Endothelial cell of umbilical vein (primary cell): ENCODE measurements around the gene MEN1. TPM values are rescaled to one million over a fixed set of nuclear protein-coding genes. Genes with fewer than 3 reads are reported as not detected.

Experiments
- BruUV-seq: library from RNA; stranded (reverse); fragments of 400-500 nt; replicated peaks from 2 replicates; lab custom pipeline; 2021; lab: Mats Ljungman, UMichigan
- CTCF ChIA-PET: fragments of 300-600, 350-600 bp; sonication (Branson Sonifier 250); formaldehyde crosslinking; loops from one replicate; lab custom pipeline; 2021; ENCODE audit warnings: antibody characterized with exemption, inconsistent platforms; lab: Charles Lee
- POLR2A ChIA-PET: fragments of 300-600, 350-600 bp; sonication (Branson Sonifier 250); formaldehyde crosslinking; loops from one replicate; lab custom pipeline; 2021; ENCODE audit warnings: antibody characterized with exemption, inconsistent platforms; lab: Charles Lee
- DNase-seq: peaks from one replicate; pipeline ENCODE4 v3.0.0-alpha.2; 2011; ENCODE audit warnings: low read depth, low spot score
- FAIRE-seq: peaks from 2 replicates; lab custom pipeline; 2011; peaks lifted over from hg19 to GRCh38; lab: Jason Lieb, UNC
- H2AFZ ChIP-seq: 2 replicates; pipeline ENCODE4 v1.6.0; 2012; ENCODE audit warnings: low read depth, low read length, control low read depth, inconsistent platforms
- H3K27ac ChIP-seq: 2 replicates; pipeline ENCODE4 v1.5.1; 2011; ENCODE audit warnings: low read depth, mild to moderate bottlenecking, control low read depth, low read length, moderate library complexity; ENCODE audit not compliant: insufficient read depth
- H3K27me3 ChIP-seq, 2 experiments: 2 replicates each; pipeline versions ENCODE4 v1.6.0 to v1.6.1; 2011; ENCODE audit warnings: low read length in 2 of 2, mixed read lengths in 1 of 2; ENCODE audit not compliant: control insufficient read depth in 2 of 2, insufficient read depth in 2 of 2
- H3K36me3 ChIP-seq, 2 experiments: 2 replicates in 1 of 2; 3 replicates in 1 of 2; pipeline ENCODE4 v1.5.1; 2011; ENCODE audit warnings: low read length in 2 of 2, mild to moderate bottlenecking in 1 of 2, moderate library complexity in 1 of 2; ENCODE audit not compliant: control insufficient read depth in 2 of 2, insufficient read depth in 2 of 2; ENCODE audit errors: extremely low read depth in 1 of 2
- H3K4me1 ChIP-seq: 3 replicates; pipeline ENCODE4 v1.5.1; 2011; ENCODE audit warnings: mild to moderate bottlenecking, low read length; ENCODE audit not compliant: control insufficient read depth, insufficient read depth; ENCODE audit errors: extremely low read depth
- H3K4me2 ChIP-seq: 2 replicates; pipeline ENCODE4 v1.6.1; 2011; ENCODE audit warnings: low read length, control low read depth, mixed read lengths; ENCODE audit not compliant: insufficient read depth
- H3K4me3 ChIP-seq, 3 experiments: fragments of 200-600 bp in 1 of 3; sonication (generic), shearing (Covaris generic) in 1 of 3; replicated peaks in 1 of 3; 2 replicates each; pipeline ENCODE4 v1.5.1; 2011 to 2016; ENCODE audit warnings: control low read depth in 3 of 3, low read length in 3 of 3, mild to moderate bottlenecking in 2 of 3, inconsistent platforms in 1 of 3, low read depth in 1 of 3, moderate library complexity in 1 of 3; ENCODE audit not compliant: insufficient read depth in 1 of 3
- H3K79me2 ChIP-seq: 2 replicates; pipeline ENCODE4 v1.6.0; 2012; ENCODE audit warnings: low read length, inconsistent platforms; ENCODE audit not compliant: control insufficient read depth, insufficient read depth
- H3K9ac ChIP-seq: replicated peaks from 2 replicates; pipeline ENCODE3; 2011; ENCODE audit warnings: low read length, control low read depth; ENCODE audit not compliant: insufficient read depth; ENCODE audit errors: extremely low read depth
- H3K9me1 ChIP-seq: replicated peaks from 3 replicates; pipeline ENCODE4 v1.6.0; 2011; ENCODE audit warnings: mild to moderate bottlenecking, low read length; ENCODE audit not compliant: control insufficient read depth, insufficient read depth; ENCODE audit errors: extremely low read depth
- H3K9me3 ChIP-seq: replicated peaks from 2 replicates; pipeline ENCODE4 v1.5.1; 2012; ENCODE audit warnings: low read length, inconsistent platforms; ENCODE audit not compliant: control insufficient read depth, insufficient read depth
- H4K20me1 ChIP-seq: replicated peaks from 2 replicates; pipeline ENCODE3; 2011; ENCODE audit warnings: mild to moderate bottlenecking, low read length; ENCODE audit not compliant: control insufficient read depth, insufficient read depth; ENCODE audit errors: extremely low read depth
- CTCF ChIP-seq, 2 donors: IDR thresholded peaks; 1 replicate in 1 of 2; 2 replicates in 1 of 2; pipeline ENCODE4 v1.5.1; 2011; ENCODE audit warnings: low read length in 2 of 2, mild to moderate bottlenecking in 2 of 2, moderate library complexity in 2 of 2, control low read depth in 1 of 2, inconsistent platforms in 1 of 2, low read depth in 1 of 2; ENCODE audit not compliant: insufficient read depth in 1 of 2; ENCODE audit errors: extremely low read depth in 1 of 2
- EZH2 ChIP-seq: IDR thresholded peaks from 2 replicates; pipeline ENCODE4 v1.6.1; 2012; ENCODE audit warnings: borderline replicate concordance, low read depth, mild to moderate bottlenecking, moderate library complexity, low read length, inconsistent platforms; ENCODE audit not compliant: severe bottlenecking
- FOS ChIP-seq: IDR thresholded peaks from 2 replicates; pipeline ENCODE4 v1.6.1; 2011; ENCODE audit warnings: mild to moderate bottlenecking, low read length, moderate library complexity, borderline replicate concordance; ENCODE audit not compliant: insufficient read depth
- GATA2 ChIP-seq: IDR thresholded peaks from 2 replicates; pipeline ENCODE4 v1.7.0; 2011; ENCODE audit warnings: low read depth, mild to moderate bottlenecking, moderate library complexity, mixed read lengths, low read length; ENCODE audit not compliant: insufficient read length, insufficient read depth
- JUN ChIP-seq: IDR thresholded peaks from 2 replicates; pipeline ENCODE4 v1.6.1; 2011; ENCODE audit warnings: borderline replicate concordance, low read depth; ENCODE audit not compliant: insufficient read length, insufficient read depth
- MYC ChIP-seq: IDR thresholded peaks from one replicate; pipeline ENCODE4 v1.6.1; 2011; ENCODE audit warnings: mild to moderate bottlenecking, low read depth, low read length
- POLR2A ChIP-seq: IDR thresholded peaks from 2 replicates; pipeline ENCODE4 v1.6.1; 2012; ENCODE audit warnings: low read depth, mild to moderate bottlenecking, control low read depth, low read length
- POLR2AphosphoS5 ChIP-seq: IDR thresholded peaks from 2 replicates; pipeline ENCODE4 v1.6.1; 2012; ENCODE audit warnings: low read depth, mild to moderate bottlenecking, control low read depth, low read length, moderate library complexity; ENCODE audit not compliant: insufficient read depth
- dilution Hi-C: fragments of 300-500 bp; cut with MboI; formaldehyde crosslinking; loops from one replicate; pipeline ENCODE4 v1.15.0; 2019; ENCODE audit warnings: low sequenced_read_pairs; ENCODE audit not compliant: extremely low pct_ligation_motif_present
- intact Hi-C: fragments of 100-400 bp; cut with micrococcal nuclease; formaldehyde crosslinking; loops from one replicate; pipeline ENCODE4 v1.10.0; 2022
- polyA plus RNA-seq, 4 experiments: library from polyadenylated mRNA; depleted of rRNA in 3 of 4; stranded (reverse) in 3 of 4; unstranded in 1 of 4; fragments of >200 nt; gene quantifications; 2 replicates each; pipeline versions ENCODE4 v1.2.1 to v1.2.3, GENCODE V29; 2011 to 2012; ENCODE audit warnings: missing spikeins in 1 of 4
- total RNA-seq: library from RNA; stranded (reverse); gene quantifications from 2 replicates; pipeline ENCODE4 v1.2.3, GENCODE V29; 2021
- TF ChIP-seq, protein P1 (sequence below): IDR thresholded peaks from 2 replicates; pipeline ENCODE4 v1.6.1; 2011; ENCODE audit not compliant: insufficient read depth, insufficient read length

MEN1 gene
- total and polyA plus RNA-seq, 2 donors (not counting 3 experiments of a cell fraction or from before 2014, with no cell fraction given), result 41.1 to 43.1 TPM

- Histone ChIP-seq H3K4me3 (no peak overlapping the region), H3K27me3 (no peaks in the 10 kb centered on the region), H3K4me2 (no peak overlapping the region), H3K9ac (no peak overlapping the region), H3K9me3 (no peaks in the 10 kb centered on the region), H3K36me3 (peaks cover 3 to 26% of the 10 kb centered on the region in 2 experiments), H2AFZ (no peak overlapping the region), H3K79me2 (no peaks in the 10 kb centered on the region), H3K27ac (no peak overlapping the region), H4K20me1 (no peaks in the 10 kb centered on the region), H3K9me1 (no peaks in the 10 kb centered on the region), H3K4me1 (no peaks in the 10 kb centered on the region)
- ChIA-PET POLR2A (no interaction called here), CTCF (interaction anchor here (1.4 kb wide), 1 partner anchor 11 kb away, joined by 3 read pairs; the partner anchor contains the start of gene MAP4K2)
- intact Hi-C loops, result no loop called here
- BruUV-seq, result no TSS peak
- dilution Hi-C loops, result no loop called here
- no peak for DNase-seq
- FAIRE-seq, result no peak
- TF ChIP-seq CTCF (IDR thresholded peaks at IDR 0.05; ENCODE audit: extremely low read depth in 1 of 2, insufficient read depth in 1 of 2, low read depth in 1 of 2, low read length in 2 of 2) (no peak), JUN (no peak), POLR2AphosphoS5 (no peak), FOS (no peak), GATA2 (no peak), POLR2A (no peak), MYC (no peak), EZH2 (no peak)
- TF ChIP-seq, protein P1, sequence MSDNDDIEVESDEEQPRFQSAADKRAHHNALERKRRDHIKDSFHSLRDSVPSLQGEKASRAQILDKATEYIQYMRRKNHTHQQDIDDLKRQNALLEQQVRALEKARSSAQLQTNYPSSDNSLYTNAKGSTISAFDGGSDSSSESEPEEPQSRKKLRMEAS, result no peak
Measured at GRCh38 chr11:64792482-64792881, 17.9 kb downstream of the MEN1 start.
